Sciatic nerve (tissue), 2 donors: ENCODE measurements around the gene KIF21A. TPM values are rescaled to one million over a fixed set of nuclear protein-coding genes. Genes with fewer than 3 reads are reported as not detected.

Source experiments
- ATAC-seq: fragments of 200-7000 bp; cut with Tn5 transposase; one replicate; pipeline ENCODE4 v1.9.1; 2020; ENCODE audit warnings: mild to moderate bottlenecking, moderate library complexity
- DNase-seq: peaks from one replicate; pipeline ENCODE4 v3.0.0-alpha.2; 2020; ENCODE audit warnings: low spot score
- intact Hi-C: fragments of 100-400 bp; cut with DNase I; formaldehyde crosslinking; loops from one replicate; pipeline ENCODE4 v1.14.2; 2022
- total RNA-seq: library from RNA; stranded (reverse); fragmentation: NEBNext Ultra II Directional; extraction: Animal tissue kit (Norgen Biotek cat#: 25700); gene quantifications from one replicate; pipeline ENCODE4 v1.2.1, GENCODE V29; 2021
- donor health status: DM: no; HTN: no; CAD: no.
- donor health status: DM: no; HTN: no; CAD: no.

The KIF21A gene
- total RNA-seq, 1 donor from 2014 or later: 31.1 TPM

DNA sequence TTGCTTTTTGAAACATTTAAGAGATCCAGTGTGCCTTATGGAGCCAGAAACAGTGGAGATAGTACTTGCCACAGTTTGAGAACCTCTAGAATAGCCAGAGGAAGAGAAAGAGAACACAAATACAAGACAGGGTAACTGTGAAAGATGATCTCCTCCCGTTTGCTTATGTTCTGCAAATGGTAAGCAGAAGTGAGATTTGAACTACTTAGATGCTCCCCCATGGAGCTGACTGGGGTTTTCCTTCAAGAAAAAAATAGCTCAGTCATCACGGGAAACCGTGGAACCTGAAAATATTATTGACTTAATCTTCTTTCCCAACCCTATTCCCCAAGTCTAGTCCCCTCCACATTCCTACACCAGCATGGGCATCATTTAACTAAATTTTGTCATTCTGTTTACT lies 87.1 kb downstream of the KIF21A start:
- DNase-seq (no peak), ATAC-seq (no peak)
- intact Hi-C loops: no loop called here

DNA sequence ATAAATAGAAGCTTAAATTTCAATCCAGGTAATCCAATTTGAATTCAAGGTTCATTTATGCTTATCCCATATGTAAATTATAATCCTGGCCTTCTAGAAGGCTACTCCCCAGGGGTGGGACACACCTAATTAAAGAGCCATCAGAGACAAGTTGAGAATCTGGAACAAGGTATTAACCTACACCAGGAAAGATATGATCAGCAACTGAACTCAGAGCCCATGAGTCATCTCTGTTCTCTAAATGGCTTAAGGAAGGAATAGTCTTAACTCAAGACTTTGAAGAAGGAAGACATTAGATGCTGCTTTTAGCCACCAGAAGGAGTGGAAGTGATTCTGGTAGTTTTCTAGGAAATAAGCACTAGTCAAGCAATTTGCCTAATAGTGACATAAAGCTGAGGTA lies 88.0 kb downstream of the KIF21A start:
- DNase-seq (no peak), ATAC-seq (no peak)
- intact Hi-C loops: no loop called here

DNA sequence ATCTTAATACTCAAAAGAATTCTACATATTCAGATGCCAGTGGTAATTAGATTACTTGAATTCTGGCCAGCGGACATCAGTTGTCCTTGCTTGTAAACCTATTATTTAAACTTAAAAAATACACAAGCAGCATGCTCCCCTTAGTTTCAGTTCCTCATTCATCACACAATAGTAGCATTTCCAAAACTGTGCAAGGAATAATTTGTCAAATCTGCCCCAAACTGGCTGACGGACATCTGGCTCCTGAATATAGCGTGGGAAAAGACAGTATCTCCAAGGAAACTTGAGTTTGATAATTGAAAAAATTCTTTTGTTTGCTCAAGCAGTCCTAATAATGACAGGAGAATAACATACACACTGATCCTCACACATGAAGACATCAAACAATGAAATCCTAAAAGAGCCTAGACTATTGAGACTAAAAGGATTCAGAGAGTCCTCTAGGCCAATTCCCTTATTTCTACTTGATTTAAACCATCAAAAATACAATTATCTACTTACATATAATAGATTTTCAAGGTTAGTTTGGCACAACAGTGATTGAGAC lies 90.4 kb downstream of the KIF21A start:
- DNase-seq (no peak), ATAC-seq (no peak)
- intact Hi-C loops: no loop called here

- ATAC-seq (no peak), DNase-seq (no peak)
- intact Hi-C loops: no loop called here
Observed at GRCh38 chr12:39351153-39351552, 91.8 kb downstream of the KIF21A start.

- no peak for ATAC-seq
- no peak for DNase-seq
- intact Hi-C loops: no loop called here
Observed at GRCh38 chr12:39348941-39349626, 93.8 kb downstream of the KIF21A start.

DNA sequence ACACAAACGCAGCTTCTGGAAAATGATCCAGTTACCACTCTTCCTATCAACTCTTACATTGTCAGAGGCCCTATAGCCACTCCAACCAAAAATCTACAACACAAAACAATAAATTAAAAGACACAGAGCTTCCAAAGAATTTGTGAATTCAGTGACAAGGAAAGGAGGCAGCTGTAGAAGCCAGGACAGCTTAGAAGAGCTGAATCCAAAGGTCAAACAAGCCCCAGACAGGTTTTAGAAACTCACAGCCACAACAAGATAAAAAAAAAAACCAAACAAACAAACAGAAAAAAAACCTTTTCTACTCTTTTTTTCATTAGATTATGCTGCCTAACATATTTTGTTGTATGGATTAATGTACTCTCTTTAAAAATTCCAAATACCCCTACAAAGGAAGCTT lies 94.4 kb downstream of the KIF21A start:
- intact Hi-C loops: no loop called here
- DNase-seq (no peak), ATAC-seq (no peak)

- ATAC-seq (no peak), DNase-seq (no peak)
- intact Hi-C loops: no loop called here
Observed at GRCh38 chr12:39344926-39345325, 98.0 kb downstream of the KIF21A start.

GRCh38 chr12:39343665-39344064 lies 99.3 kb downstream of the KIF21A start:
- ATAC-seq (no peak), DNase-seq (no peak)
- intact Hi-C loops: no loop called here

GRCh38 chr12:39341761-39342160 lies 101.2 kb downstream of the KIF21A start:
- intact Hi-C loops: no loop called here
- DNase-seq: no peak
- ATAC-seq: no peak

GRCh38 chr12:39341179-39341578 lies 101.7 kb downstream of the KIF21A start:
- intact Hi-C loops: no loop called here
- no peak for ATAC-seq

GRCh38 chr12:39332661-39333175 lies 110.2 kb downstream of the KIF21A start:
- no peak for ATAC-seq
- no peak for DNase-seq
- intact Hi-C loops: no loop called here

More at GRCh38 chr12:39341179-39341578, 101.7 kb downstream of the KIF21A start:
- DNase-seq: no peak

DNA sequence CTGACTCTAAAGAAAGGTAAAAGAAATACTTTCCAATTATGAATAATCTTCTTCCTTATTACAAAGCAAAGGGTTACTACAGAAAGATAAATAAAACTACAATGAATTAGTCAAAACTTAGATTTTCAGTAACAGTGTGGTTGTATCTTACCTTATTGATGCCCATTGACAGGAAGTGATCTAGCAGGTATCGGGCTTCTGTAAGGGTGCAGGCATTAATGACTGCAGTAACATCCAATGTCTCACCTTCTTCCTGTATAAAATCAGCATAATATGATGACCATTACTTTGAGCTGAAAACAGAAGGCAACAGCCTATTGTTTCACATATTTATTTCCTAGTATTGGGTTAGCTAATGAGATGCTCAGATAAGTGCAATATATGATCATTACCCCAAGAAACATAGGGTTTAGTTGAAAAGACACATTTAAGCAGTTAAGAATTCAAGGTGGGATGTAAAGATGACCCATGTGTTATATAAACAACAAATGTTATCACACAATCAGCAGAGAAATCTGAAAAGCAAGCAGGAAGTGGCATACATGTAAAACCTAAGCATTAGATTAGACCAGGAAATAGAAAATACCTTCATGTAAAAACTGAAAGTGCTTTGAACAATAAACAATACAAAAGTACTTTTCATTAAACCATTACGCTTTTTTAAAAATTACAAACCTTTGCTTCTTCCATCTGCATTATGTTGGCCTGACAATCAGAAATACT lies 111.2 kb downstream of the KIF21A start:
- DNase-seq: no peak
- ATAC-seq: no peak
- intact Hi-C loops: no loop called here

- ATAC-seq: no peak
- intact Hi-C loops: no loop called here
- no peak for DNase-seq
Observed at GRCh38 chr12:39329876-39330275, 113.0 kb downstream of the KIF21A start.

- intact Hi-C loops: no loop called here
- DNase-seq: no peak
- no peak for ATAC-seq
Observed at GRCh38 chr12:39329018-39329417, 113.9 kb downstream of the KIF21A start.

DNA sequence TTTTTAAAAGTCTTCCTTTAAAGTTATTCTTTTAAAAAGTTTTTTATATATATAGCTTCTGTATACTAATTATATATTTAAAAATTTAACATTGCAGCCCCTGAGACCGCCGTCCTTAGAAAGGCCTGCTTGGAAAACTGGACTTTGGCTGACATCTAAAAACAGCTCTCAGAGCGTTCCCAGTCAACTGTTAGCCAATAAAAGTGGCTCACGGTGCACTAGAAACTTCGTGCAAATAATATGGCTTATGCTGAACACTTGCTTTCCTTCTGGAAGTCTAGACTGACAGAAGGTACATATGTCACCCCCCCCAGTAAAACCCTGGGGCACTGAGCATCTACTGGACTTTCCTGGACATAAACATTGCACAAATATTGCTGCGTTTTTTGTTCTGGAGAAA lies 115.0 kb downstream of the KIF21A start:
- DNase-seq (no peak), ATAC-seq (no peak)
- intact Hi-C loops: no loop called here

GRCh38 chr12:39327510-39327909 lies 115.4 kb downstream of the KIF21A start:
- no peak for DNase-seq
- ATAC-seq: no peak
- intact Hi-C loops: no loop called here

DNA sequence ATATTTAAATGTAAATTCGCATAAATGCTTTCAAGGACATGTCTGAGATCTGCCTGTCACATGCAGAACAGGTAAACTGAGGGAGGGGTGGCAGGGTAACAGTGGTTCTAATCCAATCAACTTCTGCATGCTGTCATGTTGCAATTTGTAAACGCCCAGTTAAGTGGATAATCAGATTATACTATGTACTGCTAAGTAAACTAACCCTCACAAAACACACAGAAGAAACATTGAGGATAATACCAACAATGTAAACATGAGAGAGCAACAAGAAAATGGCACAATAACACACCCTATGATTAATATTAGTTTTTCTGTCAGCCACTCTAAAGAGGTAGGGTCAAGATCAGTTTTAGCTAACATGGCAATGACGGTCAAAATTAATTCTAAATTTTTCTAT lies 123.7 kb downstream of the KIF21A start:
- intact Hi-C loops: no loop called here
- ATAC-seq (no peak), DNase-seq (no peak)

GRCh38 chr12:39314547-39314946 lies 128.4 kb downstream of the KIF21A start:
- DNase-seq (no peak), ATAC-seq (no peak)
- intact Hi-C loops: no loop called here

DNA sequence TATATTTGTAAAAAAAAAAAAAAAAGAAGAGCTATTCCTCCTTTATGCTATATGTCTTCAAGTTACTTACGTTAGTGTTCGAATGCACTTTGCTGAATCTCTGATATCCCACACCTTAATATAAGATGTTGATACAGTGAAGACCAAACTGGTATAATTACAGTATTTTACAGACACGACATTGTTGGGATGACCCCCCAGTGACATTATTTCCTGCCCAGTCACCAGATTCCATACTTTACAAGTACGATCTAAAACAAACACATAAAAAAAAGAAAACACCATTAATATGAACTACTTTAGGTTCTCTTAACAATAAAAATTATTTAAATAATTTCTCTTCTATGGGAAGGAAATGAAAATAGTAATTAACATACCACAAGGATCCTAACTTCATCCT lies 133.4 kb downstream of the KIF21A start:
- no peak for DNase-seq
- no peak for ATAC-seq
- intact Hi-C loops: no loop called here

GRCh38 chr12:39301422-39301821 lies 141.5 kb downstream of the KIF21A start:
- ATAC-seq (no peak), DNase-seq (no peak)
- intact Hi-C loops: no loop called here
